GM12873 (cell line): Measurements from ENCODE around the gene MDM4.

Experiments
- TF ChIP-seq, protein P1 (sequence below): IDR thresholded peaks from 2 replicates; pipeline ENCODE4 v1.5.1; 2012; ENCODE audit warnings: low read depth, mild to moderate bottlenecking, moderate library complexity, low read length, control low read depth; ENCODE audit not compliant: insufficient read depth; ENCODE audit errors: missing control alignments

The MDM4 gene

DNA sequence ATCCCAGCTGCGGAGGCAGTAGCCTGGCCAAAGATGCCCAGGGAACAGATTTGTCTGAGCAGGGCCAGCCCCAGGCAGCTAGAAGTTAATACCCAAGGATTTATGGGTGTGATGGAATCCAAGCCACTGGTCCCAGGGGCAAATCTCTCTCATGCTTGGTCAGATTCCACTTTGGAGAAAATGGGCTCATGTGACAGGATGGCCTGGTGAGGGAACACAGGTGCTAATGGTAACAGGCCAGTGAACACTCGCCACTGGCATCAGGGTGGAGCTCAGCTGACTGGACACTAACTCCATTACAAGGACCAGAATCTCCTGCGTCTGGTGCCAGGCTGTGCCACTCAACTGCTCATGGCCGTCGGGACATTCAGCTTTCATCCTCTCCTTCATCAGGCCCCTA lies 12.0 kb downstream of the MDM4 start:
- TF ChIP-seq, protein P1, sequence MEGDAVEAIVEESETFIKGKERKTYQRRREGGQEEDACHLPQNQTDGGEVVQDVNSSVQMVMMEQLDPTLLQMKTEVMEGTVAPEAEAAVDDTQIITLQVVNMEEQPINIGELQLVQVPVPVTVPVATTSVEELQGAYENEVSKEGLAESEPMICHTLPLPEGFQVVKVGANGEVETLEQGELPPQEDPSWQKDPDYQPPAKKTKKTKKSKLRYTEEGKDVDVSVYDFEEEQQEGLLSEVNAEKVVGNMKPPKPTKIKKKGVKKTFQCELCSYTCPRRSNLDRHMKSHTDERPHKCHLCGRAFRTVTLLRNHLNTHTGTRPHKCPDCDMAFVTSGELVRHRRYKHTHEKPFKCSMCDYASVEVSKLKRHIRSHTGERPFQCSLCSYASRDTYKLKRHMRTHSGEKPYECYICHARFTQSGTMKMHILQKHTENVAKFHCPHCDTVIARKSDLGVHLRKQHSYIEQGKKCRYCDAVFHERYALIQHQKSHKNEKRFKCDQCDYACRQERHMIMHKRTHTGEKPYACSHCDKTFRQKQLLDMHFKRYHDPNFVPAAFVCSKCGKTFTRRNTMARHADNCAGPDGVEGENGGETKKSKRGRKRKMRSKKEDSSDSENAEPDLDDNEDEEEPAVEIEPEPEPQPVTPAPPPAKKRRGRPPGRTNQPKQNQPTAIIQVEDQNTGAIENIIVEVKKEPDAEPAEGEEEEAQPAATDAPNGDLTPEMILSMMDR: no peak

DNA sequence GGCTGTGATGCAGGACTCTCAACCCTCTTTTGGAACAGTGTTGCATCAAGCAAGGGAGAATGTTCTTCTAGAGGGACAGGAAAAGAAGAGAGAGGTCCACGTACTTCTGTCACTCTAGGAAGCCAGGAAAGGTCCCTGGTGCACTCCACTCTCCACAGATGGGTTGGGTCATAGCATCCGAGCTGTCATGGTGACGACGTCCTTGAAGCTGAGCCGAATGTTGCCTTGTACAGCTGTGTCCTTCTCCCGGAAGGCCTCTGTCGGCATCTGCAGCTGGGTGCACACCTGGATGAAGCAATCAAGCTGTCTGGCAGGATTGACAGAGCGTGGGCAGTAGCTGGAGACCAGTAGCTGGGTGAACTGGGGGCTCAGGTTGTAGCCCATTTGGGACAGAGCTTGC lies 12.5 kb downstream of the MDM4 start:
- TF ChIP-seq, protein P1: no peak

DNA sequence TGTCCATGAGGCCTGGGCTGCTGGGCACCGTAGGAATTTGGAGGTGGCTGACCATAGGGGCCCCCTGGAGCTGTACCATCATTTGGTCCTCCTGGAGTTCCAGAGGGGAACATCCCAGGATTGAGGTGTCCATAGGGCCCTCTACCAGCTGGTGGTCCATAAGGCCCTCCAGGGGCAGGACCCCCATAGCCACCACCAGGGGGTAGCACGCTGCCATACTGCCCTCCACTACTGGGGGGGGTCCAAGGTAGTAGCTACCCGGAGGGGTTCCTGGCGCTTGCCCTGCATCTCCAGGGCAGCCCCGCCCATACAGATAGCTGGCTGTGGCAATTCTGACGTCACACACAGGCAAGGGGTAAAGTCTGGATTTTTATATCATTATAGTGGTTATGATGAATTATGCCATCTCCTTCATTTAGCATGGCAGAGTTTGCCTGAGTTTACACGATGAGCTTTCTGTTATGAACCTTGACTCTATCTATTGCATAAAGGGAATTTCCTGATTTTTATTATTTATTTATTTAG lies 13.2 kb downstream of the MDM4 start:
- TF ChIP-seq, protein P1: peak; percentile 23

DNA sequence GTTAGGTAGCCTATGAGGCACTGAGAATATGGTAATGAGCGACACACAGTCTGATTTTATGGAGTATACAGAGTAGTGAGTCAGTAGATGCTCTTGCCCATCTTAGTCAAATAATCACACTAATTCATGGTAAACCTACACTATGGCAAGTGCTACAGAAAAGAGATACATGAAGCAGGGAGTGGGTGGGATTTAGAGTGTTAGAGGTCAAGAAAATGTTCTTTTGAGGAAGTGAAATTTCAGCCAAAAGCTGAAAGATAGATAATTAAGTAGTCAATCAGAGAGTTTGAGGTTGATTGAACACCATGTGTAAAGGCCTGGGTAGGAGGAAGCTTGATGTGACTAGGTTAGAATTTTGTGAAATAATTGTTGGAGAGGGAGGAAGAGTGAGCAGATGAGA lies 14.7 kb downstream of the MDM4 start:
- TF ChIP-seq, protein P1: no peak

DNA sequence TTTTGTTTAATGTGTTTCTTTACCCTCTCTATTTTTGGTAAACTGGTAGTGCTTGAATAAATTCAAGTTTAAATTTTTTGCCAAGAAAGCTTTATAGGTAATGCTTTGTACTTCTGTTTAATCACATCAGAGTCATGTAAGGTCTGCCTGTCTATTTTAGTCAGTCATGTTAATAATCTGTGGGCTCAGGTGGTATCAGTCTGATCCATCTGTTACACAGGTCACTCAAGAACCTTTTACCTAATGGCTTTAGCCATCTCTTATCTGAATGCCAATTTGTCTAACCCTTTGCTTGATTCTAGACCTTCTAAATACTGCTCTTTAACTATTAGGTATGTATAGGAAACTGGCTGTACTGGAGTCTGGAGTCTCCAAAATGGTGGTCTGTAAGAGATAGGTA lies 16.6 kb downstream of the MDM4 start:
- TF ChIP-seq, protein P1: no peak

DNA sequence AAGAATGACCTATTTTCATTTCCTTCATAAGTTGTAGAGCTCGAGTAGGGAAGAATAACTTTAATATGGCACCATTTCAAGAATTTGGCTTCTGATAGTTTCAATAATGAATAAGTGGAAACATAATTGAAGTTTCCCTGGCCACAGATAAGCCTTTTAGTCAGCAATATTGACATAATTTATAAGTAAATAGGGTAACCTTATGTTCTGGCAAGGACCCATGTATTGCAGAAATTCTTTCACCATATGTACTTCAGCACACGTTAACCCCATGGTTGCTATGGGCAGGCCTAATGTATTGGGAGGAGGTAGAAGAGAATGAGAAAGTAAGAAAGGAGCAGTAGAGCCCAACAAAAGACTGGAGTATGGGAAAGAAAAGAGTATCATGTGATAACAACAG lies 25.4 kb downstream of the MDM4 start:
- TF ChIP-seq, protein P1: no peak

DNA sequence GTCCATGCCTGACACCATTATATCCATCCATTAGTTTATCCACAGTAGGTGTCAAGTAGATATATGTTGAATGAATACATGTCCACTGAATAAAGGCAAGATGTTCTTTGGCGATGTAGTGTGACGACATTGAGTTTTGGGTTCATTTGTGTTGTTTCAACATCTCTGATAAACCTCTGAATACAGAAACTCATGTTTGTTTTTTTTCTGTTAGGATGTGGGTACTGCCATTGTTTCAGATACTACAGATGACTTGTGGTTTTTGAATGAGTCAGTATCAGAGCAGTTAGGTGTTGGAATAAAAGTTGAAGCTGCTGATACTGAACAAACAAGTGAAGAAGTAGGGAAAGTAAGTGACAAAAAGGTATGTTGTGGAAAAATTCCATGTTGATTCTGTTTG lies 28.1 kb downstream of the MDM4 start:
- TF ChIP-seq, protein P1: no peak
